Transverse colon (tissue), 4 donors: ENCODE measurements around the gene LYPD1.

ENCODE experiments used
- CTCF ChIP-seq, 5 experiments: fragments of 200-600 bp in 3 of 5; fragments of 450-650 bp in 2 of 5; sonication (generic) in 3 of 5; IDR thresholded peaks; 1 replicate in 2 of 5; 2 replicates in 3 of 5; pipeline ENCODE4 v1.5.1; 2016 to 2017; ENCODE audit warnings: antibody characterized with exemption in 5 of 5, inconsistent platforms in 3 of 5, mild to moderate bottlenecking in 2 of 5, moderate library complexity in 1 of 5
- POLR2AphosphoS5 ChIP-seq, 3 donors: sonication (generic); formaldehyde crosslinking; IDR thresholded peaks; one replicate each; pipeline ENCODE4 v1.6.1; 2016; ENCODE audit warnings: antibody characterized with exemption in 3 of 3

- no peak for TF ChIP-seq CTCF (IDR thresholded peaks at IDR 0.05)
- TF ChIP-seq POLR2AphosphoS5 (IDR thresholded peaks at IDR 0.05): no peak
These were observed 7.0 kb upstream of the LYPD1 start for GRCh38 chr2:132676999-132677398.
